Inflammatory macrophage (primary cell): Measurements from ENCODE around the gene PROX1.

ENCODE experiments used
- DNase-seq, 2 donors: peaks; one replicate each; pipeline ENCODE4 v3.0.0-alpha.2; 2020 to 2022

PROX1 gene

GRCh38 chr1:214022810-214023425, 35.1 kb downstream of the PROX1 start:
- no peak for DNase-seq

- DNase-seq, result no peak
These were observed 39.2 kb downstream of the PROX1 start for GRCh38 chr1:214026985-214027384.

DNA sequence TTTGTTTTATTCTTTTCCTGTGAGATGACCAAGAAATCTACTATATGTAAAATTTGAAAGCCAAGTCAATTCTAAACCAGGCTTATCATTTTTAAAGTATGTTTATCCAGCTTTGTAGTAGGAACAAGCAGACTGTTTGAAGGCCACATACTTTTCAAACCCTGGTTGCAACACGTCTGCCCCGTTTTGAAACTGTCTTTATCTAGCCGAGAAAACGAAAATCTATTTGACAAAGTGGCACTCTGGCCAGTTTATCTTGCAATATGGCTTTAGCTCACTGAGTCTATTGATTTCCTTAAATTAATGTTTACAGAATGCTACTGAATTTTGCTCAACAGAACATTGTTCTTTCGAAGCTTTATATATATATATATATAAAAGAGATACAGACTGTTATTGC, 39.7 kb downstream of the PROX1 start:
- no peak for DNase-seq

- no peak for DNase-seq
These were observed 40.3 kb downstream of the PROX1 start for GRCh38 chr1:214028095-214028494.

DNA sequence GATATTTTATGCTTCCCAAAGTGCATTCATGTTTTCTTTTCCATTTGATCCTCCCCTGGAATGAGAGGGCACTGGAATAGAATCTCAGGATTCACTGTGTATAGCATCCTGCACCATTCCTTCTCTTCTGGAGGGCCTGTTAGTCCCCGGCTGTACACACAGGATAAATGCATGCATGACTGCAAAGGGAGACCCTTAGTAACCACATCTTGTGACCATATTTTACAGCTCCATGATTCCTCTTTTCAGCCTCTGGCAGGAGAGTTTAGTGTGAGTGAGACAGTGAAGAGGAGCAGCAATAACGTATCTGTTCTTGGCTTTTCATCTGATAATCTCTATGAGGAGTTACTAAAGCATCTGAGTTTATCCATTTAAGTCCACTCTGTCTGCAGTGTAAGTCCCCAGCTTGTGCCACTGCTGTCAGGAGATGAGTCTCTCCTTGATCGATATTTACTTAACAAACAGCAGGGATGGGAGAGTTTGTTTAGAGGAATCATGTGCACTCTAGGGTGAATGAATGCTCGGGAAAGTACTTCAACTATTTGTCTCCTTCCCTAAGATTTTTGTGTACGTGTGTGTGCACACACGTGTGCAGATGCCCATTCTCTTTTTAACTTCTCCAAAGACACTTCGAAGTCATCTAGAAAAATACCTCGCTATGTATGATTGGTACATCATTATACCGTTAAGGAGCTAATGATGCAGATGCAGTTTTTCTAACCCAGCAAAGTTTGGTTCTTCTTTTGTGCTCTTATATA, 41.1 kb downstream of the PROX1 start:
- DNase-seq, result no peak

GRCh38 chr1:214029796-214030195, 42.0 kb downstream of the PROX1 start:
- no peak for DNase-seq

DNA sequence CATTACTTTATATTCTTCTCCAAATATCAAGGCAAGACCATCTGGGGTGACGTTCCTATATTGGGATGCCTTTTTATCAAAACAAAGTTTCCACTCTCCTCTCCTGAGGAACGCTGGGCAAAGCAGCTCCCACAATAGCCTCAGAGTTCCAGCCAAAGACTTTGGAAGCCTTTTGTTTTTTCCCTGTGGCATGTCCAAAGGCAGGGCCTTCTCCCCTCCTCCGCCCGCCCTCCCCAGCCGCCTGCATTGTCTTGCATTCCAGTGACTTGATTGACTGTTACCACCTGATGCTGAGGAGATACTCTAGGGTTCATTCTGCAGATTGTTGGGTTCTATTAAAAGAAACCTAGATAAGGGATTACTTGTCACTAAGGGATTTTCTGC, 43.5 kb downstream of the PROX1 start:
- no peak for DNase-seq

DNA sequence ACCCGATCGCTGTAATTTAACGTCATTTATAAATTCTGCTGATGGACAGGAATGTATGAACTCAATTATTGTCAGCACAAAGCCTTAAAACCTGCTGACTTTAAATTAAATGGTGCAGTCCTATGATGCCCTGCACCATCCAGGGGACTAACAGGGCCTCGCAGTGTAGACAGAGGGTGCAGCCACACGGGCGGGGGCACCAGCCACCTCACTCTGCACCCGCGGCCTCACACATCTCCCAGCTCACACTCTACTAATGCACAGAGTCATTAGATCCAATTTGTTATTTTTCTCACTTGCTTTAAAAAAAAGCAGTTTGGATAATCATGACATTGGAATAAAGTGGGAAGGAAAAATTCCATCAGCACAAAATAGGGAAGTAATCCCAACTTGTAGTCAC, 49.7 kb downstream of the PROX1 start:
- DNase-seq, result no peak

GRCh38 chr1:214039394-214040018, 51.7 kb downstream of the PROX1 start:
- no peak for DNase-seq

- no peak for DNase-seq
These were observed 55.4 kb downstream of the PROX1 start for GRCh38 chr1:214043167-214043566.

- no peak for DNase-seq
These were observed 56.9 kb downstream of the PROX1 start for GRCh38 chr1:214044438-214045214.

- no peak for DNase-seq
These were observed 63.0 kb downstream of the PROX1 start for GRCh38 chr1:214050513-214051401.

DNA sequence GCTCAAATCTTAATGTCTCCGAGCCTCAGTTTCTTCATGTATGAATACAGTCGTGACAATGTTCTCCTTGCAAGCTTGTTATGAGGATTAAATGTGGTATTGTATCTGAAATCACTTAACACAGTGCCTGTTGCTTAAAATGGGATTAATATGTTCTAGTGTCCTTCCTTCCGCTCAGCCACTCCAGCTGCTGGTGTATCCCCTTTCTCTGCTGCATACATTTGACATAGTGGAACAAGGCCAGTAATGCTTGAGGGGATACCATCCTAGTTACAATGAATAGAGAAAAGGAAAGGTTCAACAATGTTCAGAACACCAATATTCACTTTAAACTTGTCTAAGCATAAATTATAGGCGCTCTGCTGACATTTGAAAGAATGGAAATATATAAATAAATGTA, 64.0 kb downstream of the PROX1 start:
- no peak for DNase-seq

DNA sequence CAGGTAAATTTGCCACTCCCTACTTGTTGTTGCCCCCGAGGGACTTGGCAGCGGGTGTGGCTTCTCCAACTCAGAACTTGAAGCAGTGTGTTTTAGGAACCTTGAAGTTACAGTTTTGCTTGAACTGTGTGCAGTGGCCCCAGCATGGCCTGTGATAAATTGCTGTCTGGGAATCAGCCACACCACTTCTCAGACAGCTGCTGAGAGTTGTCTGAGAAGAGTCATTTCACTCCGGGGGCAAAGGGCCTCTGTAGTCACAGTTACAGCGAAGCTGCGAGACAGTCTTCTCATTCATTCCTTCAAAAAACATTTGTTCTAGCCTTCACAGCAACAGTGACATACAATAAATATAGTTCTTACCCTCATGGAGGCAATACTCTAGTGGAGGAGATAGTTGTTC, 70.3 kb downstream of the PROX1 start:
- DNase-seq, result no peak

DNA sequence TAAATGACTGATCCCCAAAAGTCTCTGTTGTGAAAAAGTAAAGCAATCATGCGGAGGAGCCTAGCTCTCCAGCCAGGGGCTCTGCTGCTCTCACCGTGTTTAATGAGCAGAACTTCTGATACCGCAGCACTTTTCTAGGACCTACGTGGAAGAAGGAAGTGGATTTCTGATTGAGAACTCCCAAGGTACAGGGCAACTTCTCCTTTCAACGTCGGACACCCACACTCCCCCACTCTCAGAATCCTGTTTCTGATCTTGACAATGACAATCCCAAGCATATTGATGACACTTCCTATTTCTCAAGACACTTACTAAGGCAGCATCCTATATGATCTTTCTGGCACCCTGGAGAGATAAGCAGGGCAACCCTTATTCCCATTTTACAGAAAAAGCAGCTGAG, 78.4 kb downstream of the PROX1 start:
- DNase-seq, result no peak

GRCh38 chr1:214066936-214067335, 79.2 kb downstream of the PROX1 start:
- DNase-seq, result no peak

GRCh38 chr1:214067397-214067796, 79.6 kb downstream of the PROX1 start:
- DNase-seq, result no peak

DNA sequence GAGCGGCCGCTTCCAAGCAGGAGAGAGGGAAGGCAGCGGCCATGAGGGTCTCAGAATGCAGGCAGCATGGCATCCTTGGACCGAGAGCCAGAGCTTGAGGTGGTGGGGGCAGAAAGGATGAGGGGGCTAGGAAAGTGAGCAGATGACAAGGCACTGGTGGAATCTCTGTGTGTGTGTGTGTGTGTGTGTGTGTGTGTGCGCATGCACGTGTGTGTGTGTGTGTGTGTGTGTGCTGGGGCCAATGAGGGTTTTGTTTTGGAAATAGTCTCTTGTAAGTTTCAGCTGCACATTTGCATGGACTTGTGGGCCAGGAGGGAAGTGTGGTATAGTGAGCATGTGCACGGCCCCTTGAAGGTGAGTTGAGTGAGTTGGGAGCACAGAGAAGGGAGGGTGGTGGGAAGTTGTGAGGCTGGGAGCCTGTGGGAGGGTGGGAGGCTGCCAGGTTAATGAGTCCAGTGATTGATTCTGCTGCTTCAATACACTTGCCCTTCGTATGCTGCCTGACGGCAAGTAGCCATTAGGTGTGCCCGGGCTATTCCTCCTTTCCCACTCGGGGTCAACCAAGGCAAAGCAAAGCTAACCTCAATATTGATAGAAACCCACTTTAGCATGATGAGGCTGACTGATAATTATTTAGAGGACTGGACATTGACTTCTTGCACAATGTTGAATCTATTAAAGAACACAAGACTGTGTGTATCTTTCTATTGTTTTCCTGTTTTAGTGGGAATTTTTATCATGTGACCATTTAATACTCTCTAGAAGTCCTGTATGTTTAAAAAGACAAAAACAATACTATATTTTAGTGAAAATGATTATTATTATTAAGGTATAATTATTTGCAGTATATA, 80.3 kb downstream of the PROX1 start:
- DNase-seq, result no peak

DNA sequence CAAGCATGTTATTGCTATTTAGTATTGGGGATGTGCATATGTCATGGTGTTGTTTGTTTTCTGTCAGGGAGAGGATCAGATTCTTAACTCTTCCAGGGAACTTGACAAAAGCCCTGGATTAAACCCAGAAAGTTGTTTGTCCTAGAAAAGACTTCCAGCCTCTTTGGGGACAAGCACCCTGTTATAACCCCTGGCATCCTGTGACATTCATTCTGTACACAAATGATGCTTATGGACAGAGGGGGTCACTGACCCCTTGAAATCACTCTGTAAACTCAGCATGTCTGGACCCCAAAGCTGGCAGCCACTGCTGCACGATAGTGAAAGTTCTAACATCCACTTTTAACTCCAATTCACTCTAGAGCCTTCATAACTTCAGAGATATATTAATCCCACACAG, 81.2 kb downstream of the PROX1 start:
- no peak for DNase-seq

GRCh38 chr1:214071469-214071868, 83.7 kb downstream of the PROX1 start:
- DNase-seq, result no peak

GRCh38 chr1:214072426-214073157, 84.8 kb downstream of the PROX1 start:
- no peak for DNase-seq
